Adipocyte (in vitro differentiated cells): Measurements from ENCODE around the gene DAPK3.
A peak's percentile ranks its signal among the peaks of the same experiment; 100 is the strongest.

ENCODE experiments used
- DNase-seq: peaks from one replicate; pipeline ENCODE4 v3.0.0-alpha.2; 2015; ENCODE audit warnings: low read depth
- H3K27me3 ChIP-seq: replicated peaks from 2 replicates; pipeline ENCODE4 v1.7.0; 2013; ENCODE audit warnings: mild to moderate bottlenecking, low read length, moderate library complexity; ENCODE audit not compliant: control insufficient read depth, insufficient read depth
- H3K36me3 ChIP-seq: 2 replicates; pipeline ENCODE4 v1.7.0; 2013; ENCODE audit warnings: low read length, mild to moderate bottlenecking, moderate library complexity; ENCODE audit not compliant: control insufficient read depth, insufficient read depth, severe bottlenecking
- H3K4me1 ChIP-seq: 2 replicates; pipeline ENCODE4 v1.7.0; 2013; ENCODE audit warnings: mild to moderate bottlenecking, low read length, moderate library complexity; ENCODE audit not compliant: control insufficient read depth, insufficient read depth
- H3K4me3 ChIP-seq: 2 replicates; pipeline ENCODE4 v1.7.0; 2013; ENCODE audit warnings: mild to moderate bottlenecking, low read length, moderate library complexity
- H3K9ac ChIP-seq: 2 replicates; pipeline ENCODE4 v1.7.0; 2013; ENCODE audit warnings: mild to moderate bottlenecking, low read length, moderate library complexity
- H3K9me3 ChIP-seq: 2 replicates; pipeline ENCODE4 v1.7.0; 2013; ENCODE audit warnings: mild to moderate bottlenecking, low read length, moderate library complexity; ENCODE audit not compliant: control insufficient read depth

Gene DAPK3

DNA sequence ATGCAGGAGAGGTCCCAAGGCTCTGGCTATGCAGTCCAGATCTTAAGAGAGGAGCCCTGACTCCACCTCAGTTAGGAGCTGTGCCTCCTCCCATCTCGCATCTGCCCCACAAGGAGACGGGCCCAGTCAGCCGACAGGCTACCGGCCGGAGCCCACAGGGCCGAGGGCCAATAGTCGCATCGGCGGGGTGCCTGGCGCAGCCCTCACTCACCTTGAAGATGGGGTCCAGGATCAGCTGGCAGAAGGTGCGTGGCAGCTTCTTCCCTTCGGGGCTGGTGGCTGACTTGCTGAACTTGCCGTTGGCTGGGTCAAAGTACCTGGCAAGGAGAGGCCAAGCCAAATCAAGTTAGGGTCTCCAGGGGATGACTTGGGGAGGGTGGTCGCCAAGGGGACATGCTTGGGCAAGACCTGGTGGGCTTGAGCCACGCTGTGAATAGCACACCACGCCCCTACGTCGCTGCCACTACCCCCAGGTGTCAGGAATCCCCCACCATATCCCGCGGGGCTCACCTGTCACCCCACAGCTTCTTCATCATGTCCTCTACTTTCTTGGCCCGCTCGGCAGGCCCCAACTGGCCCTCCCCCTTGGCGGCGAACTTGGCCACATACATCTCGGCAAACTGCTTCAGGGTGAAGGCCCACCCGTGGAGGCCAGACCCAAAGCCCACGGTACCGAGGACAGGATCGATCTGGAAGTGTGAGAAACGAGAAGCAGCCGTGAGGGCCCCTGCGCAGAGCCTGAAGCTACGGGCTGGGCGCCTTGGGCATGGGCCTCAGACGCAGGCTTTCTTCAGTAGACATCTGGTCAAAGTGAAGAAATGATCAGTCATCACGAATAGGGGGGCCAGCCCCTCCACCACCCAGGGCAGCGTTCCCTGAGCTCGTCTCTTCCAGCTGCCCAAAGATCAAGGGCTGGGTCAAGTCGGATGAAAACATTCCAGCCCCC lies 11.1 kb upstream of the DAPK3 start:
- Histone ChIP-seq H3K4me1 (peaks cover 41% of the 10 kb centered on the region), H3K9ac (peak overlapping the region; percentile 37), H3K36me3 (peaks cover 72% of the 10 kb centered on the region), H3K27me3 (no peaks in the 10 kb centered on the region), H3K4me3 (peak overlapping the region; percentile 13), H3K9me3 (no peaks in the 10 kb centered on the region)
- DNase-seq, result no peak

DNA sequence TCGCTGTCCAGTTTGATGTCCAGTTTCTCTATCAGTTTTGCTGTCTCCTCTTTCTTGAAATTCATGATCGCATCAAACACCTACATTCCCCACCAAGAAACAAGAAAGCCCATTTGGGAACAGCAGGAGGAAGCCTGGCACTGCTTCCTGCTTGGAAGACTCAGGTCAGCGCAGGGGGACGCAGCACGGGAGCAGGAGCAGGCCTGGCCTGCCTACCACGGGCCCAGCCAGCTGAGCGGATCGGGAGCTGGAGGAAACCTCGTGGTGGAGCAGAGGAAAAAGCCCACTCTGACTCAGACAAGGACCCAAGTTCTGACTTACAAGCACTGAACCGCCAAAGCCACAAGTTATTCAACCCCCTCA lies 10.5 kb upstream of the DAPK3 start:
- H3K9me3 ChIP-seq, result no peaks in the 10 kb centered on the region
- H3K4me3 ChIP-seq, result no peak overlapping the region
- no peak for DNase-seq
- H3K4me1 ChIP-seq, result peaks cover 37% of the 10 kb centered on the region
- H3K36me3 ChIP-seq, result peaks cover 79% of the 10 kb centered on the region
- H3K27me3 ChIP-seq, result no peaks in the 10 kb centered on the region
- no peak overlapping the region for H3K9ac ChIP-seq

DNA sequence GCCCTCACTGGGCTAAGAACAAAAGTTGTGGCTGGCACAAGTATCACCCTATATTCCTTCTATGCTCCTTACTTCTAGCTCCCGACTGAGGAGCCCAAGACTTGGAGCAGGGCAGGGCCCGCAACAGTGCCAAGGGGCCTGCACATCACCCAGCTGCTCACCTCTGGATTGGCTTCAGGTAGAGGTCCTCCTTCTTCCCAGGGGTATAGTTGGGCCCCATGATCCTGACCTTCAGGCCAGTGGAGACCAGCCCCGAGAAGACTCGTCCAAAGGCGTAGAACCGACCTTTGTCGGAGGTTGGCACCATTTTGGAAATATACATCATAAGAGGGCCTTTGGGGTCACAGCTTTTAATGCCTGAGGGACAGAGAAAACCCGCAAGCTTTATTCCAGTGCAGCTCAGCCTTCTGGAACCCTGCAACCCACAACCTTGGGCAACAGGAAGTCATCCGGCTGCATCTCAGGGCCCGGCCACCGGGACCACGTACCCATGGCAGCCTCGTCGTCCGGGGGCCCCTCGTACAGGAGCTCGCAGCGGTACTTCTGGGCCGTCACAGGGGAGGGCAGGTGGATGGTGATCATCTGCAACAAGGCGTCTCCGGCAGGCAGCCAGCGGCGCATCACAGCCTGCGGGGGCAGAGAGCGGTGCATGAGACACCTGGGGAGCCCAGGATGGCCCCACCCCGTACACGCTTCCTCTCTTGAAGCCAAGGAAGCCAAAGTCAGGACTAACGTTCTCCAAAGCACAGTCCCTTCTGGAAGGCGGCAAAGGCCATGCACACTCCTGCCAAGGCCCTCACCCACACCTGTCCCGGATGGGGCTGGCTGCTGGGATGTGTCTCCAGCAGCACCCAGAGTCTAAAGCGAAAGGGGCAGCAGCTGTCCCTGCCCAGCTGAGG lies 9.7 kb upstream of the DAPK3 start:
- Histone ChIP-seq H3K36me3 (peaks cover 85% of the 10 kb centered on the region), H3K9ac (no peak overlapping the region), H3K4me1 (peaks cover 30% of the 10 kb centered on the region), H3K27me3 (no peaks in the 10 kb centered on the region), H3K9me3 (no peaks in the 10 kb centered on the region), H3K4me3 (no peak overlapping the region)
- peak; percentile 3 for DNase-seq

DNA sequence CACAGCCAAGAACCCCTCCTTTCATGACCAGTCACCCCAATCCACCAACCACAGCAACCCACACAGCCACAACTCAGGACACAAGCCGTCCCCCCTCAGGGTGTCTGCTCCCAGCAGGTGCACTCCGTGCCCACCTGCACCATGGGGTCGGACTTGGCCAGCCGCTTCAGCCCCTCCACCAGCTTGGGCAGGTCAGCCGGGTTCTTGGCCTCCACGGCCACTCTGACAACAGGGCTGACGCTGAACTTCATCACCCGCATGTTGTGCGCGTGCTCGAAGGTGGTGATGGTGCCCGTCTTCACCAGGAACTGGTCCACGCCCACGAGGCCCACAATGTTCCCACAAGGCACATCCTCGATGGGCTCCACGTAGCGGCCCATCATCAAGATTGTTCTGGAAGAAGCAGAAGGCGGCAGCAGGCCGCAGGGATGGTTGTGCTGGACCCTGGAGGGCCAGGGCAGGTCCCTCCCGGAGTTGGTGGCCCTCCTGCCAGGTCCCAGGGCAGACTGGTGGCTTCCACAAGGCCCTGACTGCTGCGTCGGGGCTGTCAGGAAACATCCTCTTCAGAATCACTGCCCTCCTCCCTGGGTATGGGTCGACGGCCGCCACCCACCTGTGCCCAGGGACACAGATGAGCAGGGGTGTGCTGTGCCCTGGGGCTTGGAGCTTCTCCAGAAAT lies 8.9 kb upstream of the DAPK3 start:
- Histone ChIP-seq H3K9me3 (no peaks in the 10 kb centered on the region), H3K27me3 (no peaks in the 10 kb centered on the region), H3K9ac (no peak overlapping the region), H3K4me1 (peaks cover 28% of the 10 kb centered on the region), H3K4me3 (no peak overlapping the region), H3K36me3 (peaks cover 92% of the 10 kb centered on the region)
- DNase-seq, result no peak

DNA sequence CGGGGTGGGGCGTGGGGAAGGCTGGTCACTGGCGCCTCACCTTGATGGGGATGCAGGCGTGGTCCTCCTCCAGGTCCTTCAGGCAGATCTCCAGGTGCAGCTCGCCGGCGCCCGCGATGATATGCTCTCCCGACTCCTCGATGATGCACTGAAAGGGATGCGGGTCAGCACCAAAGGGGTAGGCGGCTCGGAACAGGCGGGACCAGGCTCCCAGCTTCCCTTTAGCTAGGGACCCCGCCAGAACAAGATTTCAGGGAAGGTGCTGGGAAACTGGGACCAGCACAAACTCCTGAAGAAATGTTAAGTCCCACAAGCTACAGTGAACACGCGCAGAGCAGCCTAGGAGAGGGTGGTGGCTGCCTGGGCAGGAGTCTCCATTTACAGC lies 8.4 kb upstream of the DAPK3 start:
- Histone ChIP-seq H3K4me1 (peaks cover 28% of the 10 kb centered on the region), H3K36me3 (peaks cover 91% of the 10 kb centered on the region), H3K27me3 (no peaks in the 10 kb centered on the region), H3K9me3 (no peaks in the 10 kb centered on the region), H3K4me3 (no peak overlapping the region), H3K9ac (no peak overlapping the region)
- DNase-seq, result no peak

DNA sequence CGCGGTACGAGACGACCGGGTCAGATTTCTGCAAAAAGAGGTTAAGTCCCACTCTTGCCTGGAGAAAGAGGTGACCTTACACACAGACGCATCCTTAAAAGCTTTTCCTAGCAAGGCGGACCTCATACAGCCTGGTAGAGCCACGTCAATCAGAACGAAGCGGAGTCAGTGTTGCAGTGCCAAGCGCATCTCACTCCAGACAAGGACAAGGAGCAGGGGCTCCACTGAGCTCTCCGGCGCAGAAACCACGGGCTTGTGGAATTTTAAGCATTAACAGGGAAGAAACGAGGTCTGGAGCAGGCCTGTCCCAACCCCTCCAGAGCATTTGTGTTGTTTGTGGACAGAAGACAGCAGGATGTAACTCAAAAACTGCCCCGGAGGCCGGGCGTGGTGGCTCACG lies 7.2 kb upstream of the DAPK3 start:
- Histone ChIP-seq H3K36me3 (peaks cover 80% of the 10 kb centered on the region), H3K4me1 (peaks cover 20% of the 10 kb centered on the region), H3K9me3 (no peaks in the 10 kb centered on the region), H3K4me3 (no peak overlapping the region), H3K27me3 (no peaks in the 10 kb centered on the region), H3K9ac (no peak overlapping the region)
- no peak for DNase-seq

DNA sequence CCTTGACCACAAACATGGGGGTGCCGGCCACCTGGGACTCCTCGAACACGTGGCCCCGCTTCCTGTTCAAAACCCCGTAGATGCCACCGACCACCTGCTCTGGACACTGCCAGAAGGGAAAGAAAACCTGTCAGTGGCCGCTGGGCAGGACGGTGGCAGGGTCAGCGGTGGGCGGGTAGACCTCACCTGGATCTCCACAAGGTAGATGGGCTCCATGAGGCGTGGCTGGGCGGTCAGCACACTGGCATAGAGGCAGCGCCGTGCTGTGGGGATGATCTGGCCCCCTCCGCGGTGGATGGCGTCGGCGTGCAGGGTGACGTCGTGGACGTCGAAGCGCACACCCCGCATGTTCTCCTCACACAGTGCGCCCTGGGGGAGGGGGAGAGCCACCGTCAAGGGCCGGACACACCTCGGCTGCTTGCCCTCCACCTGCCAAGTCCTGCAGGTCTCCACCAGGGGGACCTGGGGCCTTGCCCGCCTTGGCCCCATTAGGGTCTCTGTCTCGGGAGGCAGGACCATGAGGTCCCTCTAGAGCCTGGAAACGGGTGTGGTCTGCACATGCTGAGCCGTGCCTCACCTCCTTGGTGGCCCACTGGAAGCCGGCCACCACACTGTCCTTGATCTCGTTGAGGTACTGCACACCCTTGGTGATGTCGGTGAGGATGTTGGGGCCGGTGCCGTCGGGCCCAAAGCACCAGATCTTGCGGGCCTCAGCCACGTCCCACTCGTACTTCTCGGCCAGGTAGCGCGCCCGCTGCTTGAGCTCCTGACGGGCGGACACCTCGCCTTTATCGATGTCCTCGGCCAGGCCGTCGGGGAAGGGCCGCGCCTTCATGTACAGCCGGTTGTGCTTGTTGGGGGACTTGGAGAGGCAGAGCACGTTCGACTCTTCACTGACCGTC lies 6.6 kb upstream of the DAPK3 start:
- no peaks in the 10 kb centered on the region for H3K27me3 ChIP-seq
- no peak for DNase-seq
- H3K9me3 ChIP-seq, result no peaks in the 10 kb centered on the region
- peaks cover 73% of the 10 kb centered on the region for H3K36me3 ChIP-seq
- no peak overlapping the region for H3K4me3 ChIP-seq
- H3K9ac ChIP-seq, result no peak overlapping the region
- H3K4me1 ChIP-seq, result peaks cover 14% of the 10 kb centered on the region

DNA sequence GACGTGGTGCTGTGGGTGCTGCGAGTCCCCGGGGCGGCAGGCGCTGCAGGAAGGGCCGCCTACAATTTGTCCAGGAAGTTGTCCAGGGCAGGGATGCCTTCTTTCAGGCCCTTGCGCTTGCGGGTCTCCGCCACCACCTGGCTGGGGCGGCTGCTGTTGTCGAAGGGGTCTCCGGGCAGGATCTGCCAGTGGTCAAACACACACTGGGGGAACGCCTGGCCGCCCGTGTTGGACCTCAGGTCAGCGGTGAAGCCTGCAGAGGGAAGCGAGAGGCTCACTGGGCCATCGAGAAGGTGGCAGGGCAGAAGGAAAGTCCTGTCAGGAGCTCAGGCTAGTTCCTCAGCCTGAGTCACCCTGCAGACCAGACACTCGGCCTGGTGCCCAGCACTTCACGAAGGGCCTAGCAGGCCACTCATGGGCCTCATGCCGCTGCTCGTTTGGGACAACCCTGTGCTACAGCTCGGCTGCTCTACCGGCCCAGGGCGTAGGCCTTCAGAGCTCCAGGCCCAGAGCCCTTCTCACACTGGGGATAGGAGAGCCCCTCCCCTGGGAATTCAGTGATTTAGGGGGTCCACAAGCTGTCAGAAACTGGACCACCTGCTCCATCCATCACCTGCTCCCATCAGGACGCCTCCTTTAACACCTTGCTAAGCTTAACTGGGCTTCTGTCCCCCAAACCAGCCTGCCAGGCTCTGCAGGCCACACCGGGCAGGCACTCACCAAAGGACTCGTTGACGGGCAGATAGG lies 5.8 kb upstream of the DAPK3 start:
- DNase-seq, result no peak
- Histone ChIP-seq H3K4me3 (no peak overlapping the region), H3K4me1 (peaks cover 6% of the 10 kb centered on the region), H3K36me3 (peaks cover 65% of the 10 kb centered on the region), H3K9me3 (no peaks in the 10 kb centered on the region), H3K27me3 (no peaks in the 10 kb centered on the region), H3K9ac (no peak overlapping the region)

DNA sequence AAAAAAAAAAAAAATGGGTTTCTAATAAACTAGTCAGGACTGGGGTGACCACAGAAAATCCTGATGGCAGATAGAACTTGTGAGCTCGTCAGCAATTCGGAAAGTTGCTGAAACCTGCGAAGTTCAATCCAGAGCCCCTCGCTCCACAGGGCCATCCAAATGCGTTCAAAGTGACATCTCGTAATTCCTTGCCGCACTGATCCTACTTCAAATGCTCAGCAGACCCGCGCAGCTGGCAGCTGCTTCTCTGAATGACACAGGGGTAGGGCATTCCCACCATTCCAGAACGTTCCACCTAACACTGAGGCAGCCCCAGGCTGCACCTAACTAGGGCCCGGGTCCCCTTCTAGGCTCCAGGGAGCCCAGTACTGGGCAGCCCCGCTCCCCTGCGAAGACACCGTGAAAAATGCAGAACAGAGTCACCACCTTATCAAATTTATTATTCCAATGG lies 4.8 kb upstream of the DAPK3 start:
- Histone ChIP-seq H3K9ac (no peak overlapping the region), H3K36me3 (peaks cover 55% of the 10 kb centered on the region), H3K4me3 (no peak overlapping the region), H3K4me1 (peaks cover 5% of the 10 kb centered on the region), H3K9me3 (no peaks in the 10 kb centered on the region), H3K27me3 (no peaks in the 10 kb centered on the region)
- DNase-seq, result no peak

DNA sequence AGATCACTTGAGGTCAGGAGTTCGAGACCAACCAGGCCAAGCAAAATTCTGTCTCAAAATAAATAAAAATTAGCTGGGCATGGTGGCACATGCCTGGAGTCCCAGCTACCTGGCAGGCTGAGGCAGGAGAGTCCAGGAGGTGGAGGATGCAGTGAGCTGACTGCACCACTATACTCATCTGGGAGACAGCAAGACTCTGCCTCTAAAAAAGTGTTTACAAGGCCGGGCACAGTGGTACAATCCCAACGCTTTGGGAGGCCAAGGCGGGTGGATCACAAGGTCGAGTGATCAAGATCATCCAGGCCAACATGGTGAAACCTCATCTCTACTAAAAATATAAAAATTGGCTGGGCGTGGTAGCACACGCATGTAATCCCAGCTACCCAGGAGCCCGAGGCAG lies 4.2 kb upstream of the DAPK3 start:
- H3K36me3 ChIP-seq, result peaks cover 50% of the 10 kb centered on the region

More for the DNA sequence above, 4.2 kb upstream of the DAPK3 start:
- peak overlapping the region; percentile 39 for H3K9ac ChIP-seq
- H3K27me3 ChIP-seq, result no peaks in the 10 kb centered on the region
- no peaks in the 10 kb centered on the region for H3K9me3 ChIP-seq
- no peak for DNase-seq
- no peak overlapping the region for H3K4me3 ChIP-seq
- H3K4me1 ChIP-seq, result peaks cover 5% of the 10 kb centered on the region
